Pons (tissue), 1 donor: ENCODE measurements around the gene PAPLN.

Experiments used
- DNase-seq: peaks from one replicate; pipeline ENCODE4 v3.0.0-alpha.2; 2016; ENCODE audit warnings: low spot score

The PAPLN gene

DNA sequence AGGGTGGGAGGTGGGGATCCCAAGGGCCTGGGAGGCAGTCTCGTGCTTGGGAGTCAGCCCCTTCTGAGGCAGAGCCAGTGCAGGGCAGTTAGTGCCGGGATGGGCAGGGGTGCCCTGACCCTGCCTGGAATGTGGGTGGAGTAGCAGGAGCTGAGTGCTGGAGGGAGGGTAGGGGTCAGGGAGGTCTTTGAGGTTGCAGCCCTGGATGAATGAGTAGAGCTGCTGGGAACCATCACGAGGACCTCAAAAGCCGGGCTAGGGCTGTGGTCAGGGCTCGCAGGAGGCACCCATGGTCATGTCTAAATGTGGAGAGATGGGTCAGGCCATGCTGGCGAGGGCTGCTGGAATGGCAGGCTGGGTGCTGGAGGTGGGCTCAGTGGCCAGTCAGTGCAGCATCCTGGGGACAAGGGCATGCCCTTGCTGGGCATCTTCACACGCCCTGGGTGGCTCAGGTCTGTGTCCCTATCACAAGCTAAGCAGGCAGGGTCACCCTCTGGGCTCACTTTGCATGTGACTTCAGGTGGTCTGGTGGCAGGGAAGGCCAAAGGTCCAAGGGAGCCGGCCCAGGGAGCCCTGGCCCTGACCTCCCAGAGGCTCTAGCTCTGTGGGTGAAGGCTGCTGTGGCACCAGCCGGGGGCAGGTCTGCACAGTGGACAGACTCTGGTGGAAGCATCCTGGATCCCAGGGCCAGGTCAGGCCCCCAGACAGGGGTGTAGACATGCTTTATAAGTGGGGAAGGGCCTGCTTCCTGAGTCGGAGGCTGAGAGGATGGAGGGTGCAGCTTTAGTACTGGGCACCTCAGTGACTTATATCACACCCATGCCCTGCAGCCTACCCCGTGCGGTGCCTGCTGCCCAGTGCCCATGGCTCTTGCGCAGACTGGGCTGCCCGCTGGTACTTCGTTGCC, 24.5 kb downstream of the PAPLN start:
- no peak for DNase-seq

DNA sequence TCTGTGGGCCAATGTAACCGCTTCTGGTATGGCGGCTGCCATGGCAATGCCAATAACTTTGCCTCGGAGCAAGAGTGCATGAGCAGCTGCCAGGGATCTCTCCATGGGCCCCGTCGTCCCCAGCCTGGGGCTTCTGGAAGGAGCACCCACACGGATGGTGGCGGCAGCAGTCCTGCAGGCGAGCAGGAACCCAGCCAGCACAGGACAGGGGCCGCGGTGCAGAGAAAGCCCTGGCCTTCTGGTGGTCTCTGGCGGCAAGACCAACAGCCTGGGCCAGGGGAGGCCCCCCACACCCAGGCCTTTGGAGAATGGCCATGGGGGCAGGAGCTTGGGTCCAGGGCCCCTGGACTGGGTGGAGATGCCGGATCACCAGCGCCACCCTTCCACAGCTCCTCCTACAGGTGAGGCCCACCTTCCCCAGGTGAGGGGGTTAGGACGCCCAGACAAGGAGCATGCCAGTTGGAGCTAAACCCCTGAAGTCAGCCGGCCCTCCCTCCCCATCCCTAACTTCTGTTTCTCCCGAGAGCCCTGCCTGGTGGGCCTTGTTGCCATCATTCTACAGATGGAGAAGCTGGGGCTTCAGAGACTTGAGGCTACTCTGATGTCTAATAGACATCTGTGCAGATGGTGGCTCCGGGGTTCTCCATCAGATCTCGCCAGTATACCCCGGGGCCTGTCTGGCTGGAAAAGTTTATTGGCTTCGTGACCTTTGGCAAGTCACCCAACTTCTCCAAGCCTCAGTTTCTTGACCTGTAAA, 25.3 kb downstream of the PAPLN start:
- DNase-seq: no peak

DNA sequence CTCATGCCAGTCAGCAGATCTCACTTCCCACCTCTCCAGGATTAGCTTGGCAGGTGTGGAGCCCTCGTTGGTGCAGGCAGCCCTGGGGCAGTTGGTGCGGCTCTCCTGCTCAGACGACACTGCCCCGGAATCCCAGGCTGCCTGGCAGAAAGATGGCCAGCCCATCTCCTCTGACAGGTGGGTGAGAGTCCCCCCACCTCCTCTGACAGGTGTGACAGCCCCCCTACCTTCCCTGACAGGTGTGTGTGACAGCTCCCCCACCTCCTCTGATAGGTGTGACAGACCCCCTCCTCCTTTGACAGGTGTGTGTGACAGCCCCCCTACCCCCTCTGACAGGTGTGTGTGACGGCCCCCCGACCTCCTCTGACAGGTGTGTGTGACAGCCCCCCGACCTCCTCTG, 26.3 kb downstream of the PAPLN start:
- DNase-seq: no peak

DNA sequence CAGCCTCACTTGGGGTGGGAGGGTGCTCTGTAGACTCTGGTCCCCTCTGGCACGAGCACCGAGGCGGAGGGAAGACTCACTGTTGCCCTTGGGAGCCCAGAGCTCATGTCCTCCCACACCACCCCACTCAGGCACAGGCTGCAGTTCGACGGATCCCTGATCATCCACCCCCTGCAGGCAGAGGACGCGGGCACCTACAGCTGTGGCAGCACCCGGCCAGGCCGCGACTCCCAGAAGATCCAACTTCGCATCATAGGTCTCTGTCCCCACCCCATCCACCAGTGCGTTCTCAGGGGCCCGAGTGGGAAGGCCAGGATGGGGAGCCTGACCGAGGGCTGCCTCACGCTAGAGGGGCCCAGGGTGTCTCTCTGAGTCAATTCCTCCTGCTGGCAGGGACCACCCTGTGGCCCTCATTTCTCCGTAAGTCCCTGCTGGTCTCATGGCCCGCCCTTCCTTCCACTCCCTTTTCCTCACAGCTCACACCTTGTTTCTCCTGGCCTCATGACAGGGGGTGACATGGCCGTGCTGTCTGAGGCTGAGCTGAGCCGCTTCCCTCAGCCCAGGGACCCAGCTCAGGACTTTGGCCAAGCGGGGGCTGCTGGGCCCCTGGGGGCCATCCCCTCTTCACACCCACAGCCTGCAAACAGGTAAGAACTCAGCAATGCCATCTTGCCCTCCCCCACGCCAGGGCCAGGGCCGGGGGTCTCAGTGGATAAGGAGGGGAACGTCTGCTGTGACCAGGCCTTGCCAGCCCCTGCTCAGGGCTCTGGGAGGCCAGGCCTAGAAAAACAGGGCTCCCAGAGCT, 27.0 kb downstream of the PAPLN start:
- DNase-seq: no peak

DNA sequence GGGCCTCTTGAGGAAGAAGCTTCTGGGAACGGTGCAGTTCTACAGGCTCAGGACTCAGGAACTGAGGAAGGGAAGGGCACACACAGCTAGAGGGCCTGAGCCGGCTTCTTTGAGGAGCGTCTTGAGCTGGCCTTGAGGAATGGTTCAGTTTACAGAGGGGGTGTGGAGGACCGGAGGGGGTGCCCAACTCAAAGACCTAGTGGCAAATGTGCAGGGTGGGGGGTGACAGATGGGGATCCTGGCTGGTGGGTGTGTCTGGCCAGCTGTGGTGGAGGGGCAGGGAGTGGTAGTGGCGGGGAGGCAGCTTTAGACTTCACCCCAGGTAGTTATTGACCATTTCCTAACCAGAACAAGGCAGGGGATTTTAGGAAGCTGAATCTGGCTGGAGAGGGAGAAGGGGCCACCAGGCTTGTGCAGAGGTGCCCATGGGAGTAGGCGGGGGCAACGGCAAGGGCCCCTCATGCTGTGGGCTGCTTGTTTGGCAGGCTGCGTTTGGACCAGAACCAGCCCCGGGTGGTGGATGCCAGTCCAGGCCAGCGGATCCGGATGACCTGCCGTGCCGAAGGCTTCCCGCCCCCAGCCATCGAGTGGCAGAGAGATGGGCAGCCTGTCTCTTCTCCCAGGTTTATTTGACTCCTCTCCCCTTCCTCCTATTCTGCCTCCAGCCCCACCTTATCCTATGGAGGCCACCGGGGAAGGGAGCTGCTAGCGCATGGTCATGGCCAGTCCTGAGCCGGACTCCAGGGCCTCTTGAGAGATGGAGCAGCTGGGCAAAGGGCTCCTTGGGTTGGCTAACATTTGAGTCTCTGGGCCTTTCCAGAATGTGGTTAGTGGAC, 27.8 kb downstream of the PAPLN start:
- DNase-seq: no peak

DNA sequence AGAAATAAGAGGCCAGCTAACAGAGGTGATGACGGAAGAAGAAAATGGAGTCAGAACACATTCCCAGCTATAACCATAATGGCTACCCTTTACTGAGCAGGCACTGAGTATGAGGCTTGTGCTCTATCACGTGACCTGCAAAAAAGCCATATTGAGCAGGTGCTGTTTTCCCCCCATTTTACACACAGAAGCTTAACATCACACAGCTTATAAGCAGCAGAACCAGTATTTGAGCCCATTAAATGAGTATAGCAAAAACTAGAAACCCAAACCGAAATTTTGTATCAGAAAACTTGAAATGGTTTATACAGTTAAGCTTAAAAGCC, 28.4 kb downstream of the PAPLN start:
- DNase-seq: no peak

DNA sequence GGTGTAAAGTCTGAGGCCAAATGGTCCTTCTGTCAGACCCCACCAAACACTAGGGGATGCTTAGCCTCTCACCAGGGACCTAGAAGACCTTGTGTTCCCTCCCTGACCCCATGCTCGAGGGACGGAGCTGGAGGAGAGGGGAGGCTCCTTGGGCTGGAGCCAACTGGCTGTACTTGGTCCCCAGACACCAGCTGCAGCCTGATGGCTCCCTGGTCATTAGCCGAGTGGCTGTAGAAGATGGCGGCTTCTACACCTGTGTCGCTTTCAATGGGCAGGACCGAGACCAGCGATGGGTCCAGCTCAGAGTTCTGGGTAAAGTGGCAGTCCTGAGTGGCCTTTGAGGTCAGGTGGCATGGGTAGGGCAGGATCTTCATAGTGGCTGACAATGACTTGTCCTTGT, 29.0 kb downstream of the PAPLN start:
- no peak for DNase-seq

DNA sequence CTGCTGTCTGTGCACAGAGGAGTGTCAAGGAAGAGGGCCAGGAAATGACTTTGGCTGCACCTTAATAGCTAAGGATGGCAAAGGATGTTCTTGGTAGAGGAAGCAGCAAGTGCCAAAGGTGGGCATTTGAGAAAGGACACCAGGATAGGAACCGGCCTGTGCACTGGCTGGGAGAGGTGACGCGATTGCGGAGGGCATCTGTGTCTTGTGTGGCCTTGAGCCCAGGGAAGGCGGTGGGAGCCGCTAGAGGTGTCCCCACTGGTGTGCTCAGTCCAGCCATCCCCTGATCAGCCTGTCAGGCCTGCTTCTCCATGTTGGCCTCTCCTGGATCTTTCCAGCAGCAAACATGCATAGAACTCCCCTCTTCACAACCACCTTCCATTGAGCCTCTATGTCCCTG, 30.2 kb downstream of the PAPLN start:
- DNase-seq: no peak

DNA sequence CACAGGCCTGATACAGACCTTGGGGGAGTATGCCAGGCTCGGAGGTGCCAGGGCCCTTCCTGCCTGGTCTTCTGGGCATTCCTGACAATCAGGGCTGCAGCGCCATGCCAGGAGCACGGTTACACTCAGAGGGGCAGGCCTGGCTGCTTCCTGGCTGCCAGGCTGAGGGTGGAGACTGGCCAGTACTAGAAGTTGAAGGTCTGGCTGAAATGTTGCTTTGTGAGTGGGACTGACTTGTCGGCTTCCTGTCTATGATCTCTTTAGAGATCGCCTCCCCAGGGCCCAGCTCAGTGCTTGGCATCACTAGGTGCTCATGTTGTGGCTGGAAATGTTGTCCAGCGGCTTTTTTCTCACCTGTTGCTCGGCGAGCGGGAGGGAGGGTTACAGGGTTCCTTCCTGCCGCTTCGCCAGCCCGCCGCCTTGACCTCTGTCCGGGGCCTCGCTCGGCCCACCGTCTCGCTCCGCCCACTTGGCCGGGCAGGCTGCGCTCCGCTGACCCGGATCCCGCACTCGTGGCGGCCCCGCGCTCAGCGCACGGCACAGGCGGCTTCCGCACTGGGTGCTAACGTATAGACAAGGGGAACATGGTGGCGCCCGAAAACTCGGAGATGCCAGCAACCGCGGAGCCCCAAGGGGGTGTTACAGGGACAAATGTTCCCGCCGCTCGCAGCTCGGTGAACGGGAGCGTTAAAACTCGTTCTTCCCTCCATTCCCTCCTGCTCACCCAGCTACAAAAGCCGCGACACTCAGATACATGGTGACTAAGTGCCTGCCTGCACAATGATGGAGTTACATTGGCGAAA, 32.6 kb downstream of the PAPLN start:
- DNase-seq: no peak

DNA sequence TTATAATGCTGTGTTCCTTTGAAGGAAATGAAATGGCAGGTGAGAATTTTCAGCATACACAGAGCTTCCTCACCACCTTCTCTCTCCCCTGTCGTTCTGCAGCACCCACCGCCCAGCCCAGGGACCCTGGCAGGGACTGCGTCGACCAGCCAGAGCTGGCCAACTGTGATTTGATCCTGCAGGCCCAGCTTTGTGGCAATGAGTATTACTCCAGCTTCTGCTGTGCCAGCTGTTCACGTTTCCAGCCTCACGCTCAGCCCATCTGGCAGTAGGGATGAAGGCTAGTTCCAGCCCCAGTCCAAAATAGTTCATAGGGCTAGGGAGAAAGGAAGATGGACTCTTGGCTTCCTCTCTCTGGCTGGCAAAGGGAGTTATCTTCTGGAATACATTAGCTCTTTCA, 35.1 kb downstream of the PAPLN start:
- DNase-seq: no peak

DNA sequence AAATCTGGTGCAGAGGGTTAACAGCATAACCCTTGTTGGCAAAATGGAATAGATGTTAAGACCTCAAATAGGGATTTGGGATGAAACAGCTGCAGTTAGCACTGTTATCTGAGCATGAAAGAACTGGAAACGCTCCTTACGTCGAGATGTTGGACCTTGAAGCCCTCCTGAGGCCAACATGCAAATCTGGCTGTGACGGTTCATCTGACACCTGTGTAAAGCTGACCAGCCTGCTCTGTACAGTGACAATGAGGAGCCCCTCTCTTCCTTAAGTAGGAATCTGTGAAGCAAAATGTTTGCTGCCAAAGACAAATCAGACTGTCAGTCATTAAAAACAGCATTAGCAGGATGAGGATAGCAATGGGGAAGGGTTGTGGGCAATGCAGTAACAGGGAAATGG, 36.5 kb downstream of the PAPLN start:
- DNase-seq: no peak

DNA sequence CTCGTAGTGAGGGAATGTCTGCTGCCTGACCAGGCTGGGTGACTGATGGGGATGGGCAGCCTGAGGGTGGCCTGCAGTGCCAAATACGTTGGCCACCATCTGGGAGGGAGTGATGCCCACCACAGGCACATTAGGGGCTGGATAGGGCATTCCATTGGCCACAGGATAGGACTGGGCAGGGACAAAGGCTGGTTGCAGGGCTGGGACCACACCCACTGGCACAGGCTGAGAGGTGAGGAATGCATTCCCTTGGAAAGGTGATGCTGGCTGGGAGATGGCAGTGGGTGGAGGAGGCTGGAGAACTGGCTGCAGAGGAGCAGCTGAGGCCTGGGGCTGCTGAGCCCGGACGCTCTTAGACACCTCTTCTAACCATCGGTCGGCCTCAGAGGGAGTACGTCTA, 39.5 kb downstream of the PAPLN start:
- no peak for DNase-seq

DNA sequence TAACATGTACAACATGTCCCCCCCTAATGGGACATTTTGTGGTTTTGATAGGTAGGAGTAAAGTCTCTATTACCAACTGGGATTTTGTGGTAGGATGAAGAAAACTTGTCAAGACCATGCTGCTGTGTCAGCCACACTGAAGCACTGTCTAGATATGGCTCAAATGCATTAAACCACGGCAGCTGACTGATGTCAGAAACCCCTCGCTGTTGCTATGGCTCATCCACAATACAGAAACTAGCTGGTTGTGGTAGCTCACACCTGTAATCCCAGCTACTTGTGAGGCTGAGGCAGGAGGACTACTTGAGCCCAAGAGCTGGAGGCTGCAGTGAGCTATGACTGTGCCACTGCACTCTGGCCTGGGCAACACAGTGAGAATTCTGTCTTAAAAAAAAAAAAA, 40.1 kb downstream of the PAPLN start:
- no peak for DNase-seq

DNA sequence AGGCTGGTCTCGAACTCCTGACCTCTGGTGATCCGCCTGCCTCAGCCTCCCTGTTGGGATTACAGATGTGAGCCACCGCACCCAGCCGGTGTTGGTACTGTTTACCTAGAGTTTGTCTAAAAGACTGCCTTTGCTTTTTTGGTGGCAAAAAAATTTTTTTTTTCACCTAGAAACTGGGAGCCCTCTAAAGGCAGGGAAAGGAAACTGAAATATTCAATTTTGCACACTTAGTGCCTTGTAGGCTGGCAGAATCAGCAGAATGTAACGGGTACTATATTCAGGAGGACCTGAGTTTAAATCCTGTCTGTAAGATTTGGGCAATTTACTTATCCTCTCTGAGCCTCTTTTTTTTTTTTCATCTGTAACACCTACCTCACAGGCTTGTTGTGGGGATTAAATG, 43.6 kb downstream of the PAPLN start:
- DNase-seq: no peak

DNA sequence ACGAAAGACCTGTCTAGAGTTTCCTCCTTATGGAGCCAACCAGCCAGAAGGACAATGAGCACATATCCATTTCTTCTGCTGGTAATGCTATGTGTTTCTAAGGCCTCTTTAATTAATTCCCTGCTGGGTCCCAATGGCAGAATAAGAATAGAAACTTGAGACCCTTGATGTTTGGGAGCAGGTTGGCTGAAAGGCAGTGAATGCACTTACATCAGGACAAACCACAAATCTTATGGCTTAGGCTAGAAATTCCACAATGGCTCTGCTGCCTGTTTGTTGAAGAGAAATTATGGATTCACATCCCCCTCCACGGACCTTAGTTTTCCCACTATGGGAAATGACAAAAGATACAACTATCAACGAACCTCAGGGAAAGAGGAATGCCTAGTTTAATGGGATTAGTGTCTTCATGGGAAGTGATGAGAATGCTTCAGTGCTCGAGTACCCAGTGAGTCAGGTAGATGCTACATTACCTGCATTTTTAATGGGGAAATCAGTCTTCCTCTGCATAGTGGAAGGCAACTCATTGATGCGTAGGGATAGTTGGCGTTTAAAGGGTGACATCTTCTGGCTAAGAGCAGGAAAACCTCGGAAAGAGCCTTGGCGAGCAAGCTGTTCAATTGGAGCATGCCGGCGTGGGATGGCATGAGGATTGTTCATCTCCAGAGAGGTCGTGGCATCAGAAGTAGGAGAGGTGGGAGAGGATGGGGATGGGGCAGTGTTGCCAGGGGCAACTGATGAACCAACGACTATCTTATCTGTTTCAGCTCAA, 46.5 kb downstream of the PAPLN start:
- DNase-seq: peak; percentile 65

DNA sequence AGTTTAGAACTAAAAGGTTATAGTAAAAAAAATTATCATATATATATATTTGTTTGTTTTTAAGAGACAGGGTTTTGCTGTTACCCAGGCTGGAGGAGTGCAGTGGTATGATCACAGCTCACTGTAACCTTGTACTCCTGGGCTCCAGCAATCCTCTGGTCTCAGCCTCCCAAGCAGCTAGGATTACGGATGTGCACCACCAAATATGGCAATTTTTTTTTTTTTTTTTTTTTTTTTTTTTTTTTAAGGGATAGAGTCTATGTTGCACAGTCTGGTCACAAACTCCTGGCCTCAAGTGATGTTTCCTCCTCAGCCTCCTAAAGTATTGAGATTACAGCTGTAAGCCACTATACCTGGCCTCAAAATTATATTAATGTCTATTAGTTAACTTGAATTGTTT, 48.7 kb downstream of the PAPLN start:
- DNase-seq: no peak

DNA sequence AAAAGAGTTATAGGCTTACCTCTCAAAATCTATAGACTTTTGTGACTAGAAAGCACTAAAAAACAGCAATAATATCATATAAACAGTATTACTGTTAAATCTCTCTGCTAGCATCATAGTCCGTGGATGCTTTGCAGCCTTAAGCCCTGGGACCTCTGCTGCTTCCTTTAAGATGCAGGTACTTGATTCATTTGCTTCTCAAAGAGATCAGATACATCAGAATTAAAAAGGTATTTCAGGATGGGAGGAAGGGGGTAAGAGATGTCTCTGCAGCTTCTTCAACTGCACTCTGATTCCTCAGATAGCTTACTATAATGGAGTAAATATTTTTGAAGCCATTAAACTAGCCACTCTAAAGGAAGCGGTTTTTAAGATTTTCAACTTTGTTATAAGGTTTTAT, 49.3 kb downstream of the PAPLN start:
- no peak for DNase-seq

DNA sequence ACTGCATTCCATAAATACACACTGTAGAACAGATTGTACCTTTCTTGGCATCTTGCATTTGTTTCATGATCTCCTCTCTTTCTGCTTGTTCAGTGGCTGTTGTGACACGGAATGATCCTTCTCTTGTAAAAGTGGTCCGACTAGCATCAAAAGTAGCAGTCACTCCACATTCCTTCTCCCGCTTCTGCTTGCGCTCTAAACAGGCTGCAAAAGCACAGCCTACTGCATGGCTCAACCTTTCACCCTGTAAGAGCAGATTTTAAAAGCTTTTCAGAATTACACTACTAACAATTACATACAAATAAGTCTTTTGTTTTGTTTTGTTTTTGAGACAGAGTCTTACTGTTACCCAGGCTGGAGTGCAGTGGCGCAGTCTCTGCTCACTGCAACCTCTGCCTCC, 49.8 kb downstream of the PAPLN start:
- DNase-seq: no peak

DNA sequence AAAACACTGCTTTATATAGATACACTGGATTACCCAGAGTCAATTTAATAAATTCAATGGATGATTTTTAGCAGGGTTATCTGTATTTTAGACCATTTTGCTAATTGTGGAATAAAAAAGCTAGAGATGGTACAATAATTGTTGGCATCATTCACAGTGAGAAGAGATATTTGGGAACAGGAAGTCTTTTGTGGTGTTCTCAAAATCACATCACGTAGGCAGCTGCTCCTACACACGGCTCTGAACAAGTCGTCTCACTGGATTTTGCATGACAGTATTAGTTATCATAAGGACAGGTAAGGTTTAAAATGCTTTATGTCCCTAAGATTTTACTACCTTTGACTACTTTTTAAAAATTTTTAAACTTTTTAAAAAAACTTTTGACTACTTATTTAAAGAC, 52.0 kb downstream of the PAPLN start:
- no peak for DNase-seq

DNA sequence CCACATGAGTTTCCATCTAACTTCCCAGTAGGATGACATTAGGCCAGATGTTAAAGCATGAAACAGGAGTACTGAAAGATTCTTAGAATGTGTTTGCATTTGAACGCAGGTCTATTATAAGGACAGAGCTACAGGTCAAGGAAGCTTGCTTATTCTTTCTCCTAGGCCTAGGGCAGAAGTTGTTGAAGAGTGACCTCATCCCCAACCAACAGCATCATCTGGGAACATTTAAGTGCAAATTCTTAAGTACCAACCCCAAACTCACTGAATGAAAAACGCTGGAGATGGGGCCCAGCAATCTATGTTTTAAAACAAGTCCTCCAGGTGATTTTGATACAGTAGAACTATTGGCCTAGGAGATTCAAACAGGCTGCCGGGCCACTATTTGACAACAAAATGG, 52.4 kb downstream of the PAPLN start:
- no peak for DNase-seq
